HG02870 (cell line): ENCODE data around the gene GPR3.
"Not testable (repeated sequence)": the region's sequence is repeated elsewhere in the genome, so short reads cannot be mapped to it uniquely, and the experiment has no call there.

Experiments used
- ATAC-seq: cut with Tn5 transposase; IDR thresholded peaks from one replicate; pipeline ENCODE4 v1.9.1; 2021; ENCODE audit warnings: mild to moderate bottlenecking, moderate library complexity; ENCODE audit not compliant: unreplicated experiment

The GPR3 gene

GRCh38 chr1:27398405-27399149 is 6.2 kb downstream of the GPR3 start:
- ATAC-seq, result no peak

- no peak for ATAC-seq
These were observed 7.0 kb downstream of the GPR3 start for GRCh38 chr1:27399251-27400025.

GRCh38 chr1:27400082-27400962 is 7.9 kb downstream of the GPR3 start:
- ATAC-seq, result no peak

DNA sequence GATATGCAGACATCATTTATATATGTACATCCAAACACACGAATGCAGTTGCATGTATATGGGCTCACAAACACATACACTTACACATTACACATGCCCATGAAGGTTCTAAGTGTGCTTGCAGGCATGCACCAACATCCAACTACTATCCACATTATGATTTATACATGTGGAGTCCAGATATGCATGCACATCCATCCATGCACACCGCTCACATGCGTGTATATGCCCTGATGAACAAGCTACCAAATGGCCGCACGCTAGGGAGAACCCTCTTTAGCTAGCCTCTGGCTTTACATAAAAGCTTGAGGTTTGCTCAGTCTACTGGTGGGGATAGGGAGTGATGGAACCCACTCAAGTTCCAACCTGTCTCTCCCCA is 8.5 kb downstream of the GPR3 start:
- no peak for ATAC-seq

DNA sequence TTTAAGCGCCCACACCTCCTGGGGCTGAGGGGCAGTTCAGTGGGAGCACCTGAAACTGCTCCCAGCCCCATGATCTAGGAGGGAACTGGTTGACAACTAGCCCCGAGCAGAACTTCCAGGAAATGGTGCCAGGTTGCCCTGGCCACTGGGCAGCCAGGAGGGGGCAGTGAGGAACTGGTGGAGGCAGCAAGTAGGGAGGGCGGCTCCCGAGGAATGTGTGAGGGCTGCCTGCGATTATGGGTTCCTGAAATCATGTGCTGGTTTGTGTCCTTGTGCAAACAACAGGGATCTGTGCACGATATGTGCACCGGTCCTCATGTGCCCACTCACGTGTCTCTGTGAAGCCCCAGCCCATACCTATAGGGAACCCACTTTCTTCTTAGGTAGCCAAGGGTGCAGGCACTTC is 9.9 kb downstream of the GPR3 start:
- no peak for ATAC-seq

- ATAC-seq, result no peak
These were observed 10.8 kb downstream of the GPR3 start for GRCh38 chr1:27403065-27403726.

- ATAC-seq, result no peak
These were observed 11.5 kb downstream of the GPR3 start for GRCh38 chr1:27403931-27404330.

DNA sequence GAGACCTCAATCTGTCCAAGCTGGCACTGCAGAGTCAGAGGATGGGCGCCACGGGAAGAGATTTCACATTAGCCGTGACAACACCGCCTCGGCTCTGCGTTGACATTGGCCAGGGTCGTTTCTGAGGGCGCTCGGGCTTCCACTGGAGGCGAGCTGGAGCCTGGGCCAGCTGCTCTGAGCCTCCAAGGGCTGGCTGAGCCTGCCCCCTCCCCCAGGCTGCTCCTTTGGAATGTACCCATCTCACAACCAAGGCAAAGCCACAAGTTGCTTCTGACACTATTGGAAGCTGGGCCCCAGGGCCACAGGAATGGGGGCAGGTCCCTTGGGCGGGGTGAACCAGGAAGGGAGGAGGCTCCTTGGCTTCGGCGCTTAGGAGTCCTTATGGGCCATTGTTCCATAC is 12.7 kb downstream of the GPR3 start:
- no peak for ATAC-seq

GRCh38 chr1:27405598-27406361 is 13.4 kb downstream of the GPR3 start:
- ATAC-seq, result not testable (repeated sequence)

- no peak for ATAC-seq
These were observed 13.9 kb downstream of the GPR3 start for GRCh38 chr1:27406362-27406680.

- ATAC-seq, result not testable (repeated sequence)
These were observed 14.4 kb downstream of the GPR3 start for GRCh38 chr1:27406791-27407190.

- ATAC-seq, result no peak
These were observed 15.7 kb downstream of the GPR3 start for GRCh38 chr1:27408151-27408550.

GRCh38 chr1:27409669-27410068 is 17.2 kb downstream of the GPR3 start:
- ATAC-seq, result no peak

DNA sequence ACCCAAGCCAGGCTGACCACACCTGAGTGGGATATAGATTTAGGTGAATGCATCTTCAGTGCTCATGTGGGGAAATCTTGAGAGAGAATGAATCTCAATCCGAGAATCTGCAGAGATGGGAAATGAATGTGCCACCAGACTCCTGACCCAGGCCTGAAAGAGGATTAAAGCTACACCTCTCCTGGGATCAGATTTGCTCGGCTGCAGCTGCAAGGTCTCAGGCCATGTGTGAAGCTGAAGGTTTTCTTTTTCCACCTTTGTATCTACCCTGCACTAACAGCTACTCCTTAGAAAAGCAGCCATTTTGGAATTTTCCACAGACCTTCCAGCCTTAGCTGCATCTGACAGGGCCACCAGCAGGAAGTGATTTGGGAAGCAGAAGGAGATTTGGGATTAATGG is 18.3 kb downstream of the GPR3 start:
- no peak for ATAC-seq

GRCh38 chr1:27412502-27412901 is 20.1 kb downstream of the GPR3 start:
- no peak for ATAC-seq

GRCh38 chr1:27413004-27413403 is 20.6 kb downstream of the GPR3 start:
- ATAC-seq, result no peak

DNA sequence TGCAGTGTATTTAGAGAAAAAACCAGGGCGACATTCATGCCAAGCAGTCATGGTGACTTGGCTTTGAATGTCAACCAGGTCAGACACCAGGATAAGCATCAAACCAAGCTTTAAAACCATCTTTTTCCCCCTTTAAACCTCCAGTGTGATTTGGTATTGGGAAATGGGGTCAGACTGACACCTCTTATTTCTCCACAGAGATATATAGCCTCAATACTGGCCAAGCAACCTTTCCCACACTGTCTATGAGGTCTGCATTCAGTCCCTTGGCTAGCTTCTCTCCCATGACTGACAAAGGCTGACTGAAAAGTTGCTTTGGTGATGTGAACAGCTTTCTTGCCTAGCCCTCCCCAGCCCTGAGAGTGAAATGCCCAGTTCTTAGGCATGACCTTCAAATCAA is 21.7 kb downstream of the GPR3 start:
- ATAC-seq, result no peak

GRCh38 chr1:27416387-27417111 is 24.1 kb downstream of the GPR3 start:
- ATAC-seq, result no peak

DNA sequence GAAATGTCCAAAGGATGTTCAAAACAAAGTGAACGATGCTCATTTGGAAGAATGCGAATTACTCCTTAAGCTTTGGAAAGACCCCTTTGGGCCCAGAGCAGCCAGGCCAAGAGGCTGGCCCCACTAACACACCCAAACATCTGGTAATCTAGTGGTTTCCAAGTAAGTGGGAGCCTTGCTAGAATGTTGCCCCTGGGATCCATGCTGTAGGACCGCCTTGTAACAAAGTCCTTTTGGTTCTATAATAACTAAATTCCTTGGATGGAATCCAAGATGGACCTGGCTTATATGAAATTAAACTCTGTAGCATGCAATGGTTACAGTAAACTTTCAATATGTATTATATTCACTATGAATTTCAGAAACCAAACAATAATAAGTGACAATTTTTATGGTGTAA is 25.3 kb downstream of the GPR3 start:
- no peak for ATAC-seq
